Left lung (tissue), 10 donors: ENCODE data around the gene EXD3. TPM values are rescaled to one million over a fixed set of nuclear protein-coding genes. Genes with fewer than 3 reads are reported as not detected.

ENCODE experiments used
- ATAC-seq: fragments of 200-7000 bp; cut with Tn5 transposase; one replicate; pipeline ENCODE4 v1.9.1; 2020; ENCODE audit warnings: moderate library complexity
- DNase-seq, 4 donors: peaks; one replicate each; pipeline ENCODE4 v3.0.0-alpha.2; 2013 to 2020
- H3K27ac ChIP-seq, 2 donors: fragments of 200-600 bp; sonication (generic) in 1 of 2; one replicate each; pipeline versions ENCODE4 v1.5.0 to v1.8.0; 2020 to 2021
- H3K27me3 ChIP-seq, 2 donors: fragments of 200-600 bp; sonication (generic) in 1 of 2; one replicate each; pipeline versions ENCODE4 v1.5.0 to v1.8.0; 2020 to 2021
- H3K36me3 ChIP-seq, 2 donors: fragments of 200-600 bp; sonication (generic) in 1 of 2; one replicate each; pipeline versions ENCODE4 v1.5.0 to v1.8.0; 2020 to 2021
- H3K4me1 ChIP-seq, 2 donors: fragments of 200-600 bp; one replicate each; pipeline ENCODE4 v1.8.0; 2021
- H3K4me3 ChIP-seq, 2 donors: fragments of 200-600 bp; sonication (generic) in 1 of 2; one replicate each; pipeline versions ENCODE4 v1.5.0 to v1.8.0; 2020 to 2021; ENCODE audit warnings: mild to moderate bottlenecking in 1 of 2
- H3K9me3 ChIP-seq, 2 donors: fragments of 200-600 bp; sonication (generic) in 1 of 2; one replicate each; pipeline versions ENCODE4 v1.5.0 to v1.8.0; 2020 to 2021
- intact Hi-C, 2 donors: fragments of 100-400 bp; cut with DNase I; formaldehyde crosslinking; loops; one replicate each; pipeline versions ENCODE4 v1.11.2 to v1.14.2; 2022
- polyA plus RNA-seq, 6 donors: library from polyadenylated mRNA; unstranded; fragments of 120-200 nt; gene quantifications; one replicate each; pipeline ENCODE4 v1.2.1, GENCODE V29; 2013; ENCODE audit not compliant: insufficient read length in 6 of 6
- total RNA-seq, 2 donors: library from RNA; stranded (reverse); fragmentation: NEBNext Ultra II Directional; extraction: Animal tissue kit (Norgen Biotek cat#: 25700); gene quantifications; one replicate each; pipeline ENCODE4 v1.2.1, GENCODE V29; 2021
- TF ChIP-seq, protein P1 (sequence below), 2 donors: fragments of 200-600 bp; sonication (generic) in 1 of 2; IDR thresholded peaks; one replicate each; pipeline versions ENCODE4 v1.5.0 to v1.8.0; 2021; ENCODE audit warnings: antibody characterized with exemption in 2 of 2
- donor health status: DM: no; HTN: yes; CAD: no.
- donor health status: DM: no; HTN: no; CAD: no.

Gene EXD3
- total and polyA plus RNA-seq, 8 donors: 13.2 to 21.8 (median 16.6) TPM

DNA sequence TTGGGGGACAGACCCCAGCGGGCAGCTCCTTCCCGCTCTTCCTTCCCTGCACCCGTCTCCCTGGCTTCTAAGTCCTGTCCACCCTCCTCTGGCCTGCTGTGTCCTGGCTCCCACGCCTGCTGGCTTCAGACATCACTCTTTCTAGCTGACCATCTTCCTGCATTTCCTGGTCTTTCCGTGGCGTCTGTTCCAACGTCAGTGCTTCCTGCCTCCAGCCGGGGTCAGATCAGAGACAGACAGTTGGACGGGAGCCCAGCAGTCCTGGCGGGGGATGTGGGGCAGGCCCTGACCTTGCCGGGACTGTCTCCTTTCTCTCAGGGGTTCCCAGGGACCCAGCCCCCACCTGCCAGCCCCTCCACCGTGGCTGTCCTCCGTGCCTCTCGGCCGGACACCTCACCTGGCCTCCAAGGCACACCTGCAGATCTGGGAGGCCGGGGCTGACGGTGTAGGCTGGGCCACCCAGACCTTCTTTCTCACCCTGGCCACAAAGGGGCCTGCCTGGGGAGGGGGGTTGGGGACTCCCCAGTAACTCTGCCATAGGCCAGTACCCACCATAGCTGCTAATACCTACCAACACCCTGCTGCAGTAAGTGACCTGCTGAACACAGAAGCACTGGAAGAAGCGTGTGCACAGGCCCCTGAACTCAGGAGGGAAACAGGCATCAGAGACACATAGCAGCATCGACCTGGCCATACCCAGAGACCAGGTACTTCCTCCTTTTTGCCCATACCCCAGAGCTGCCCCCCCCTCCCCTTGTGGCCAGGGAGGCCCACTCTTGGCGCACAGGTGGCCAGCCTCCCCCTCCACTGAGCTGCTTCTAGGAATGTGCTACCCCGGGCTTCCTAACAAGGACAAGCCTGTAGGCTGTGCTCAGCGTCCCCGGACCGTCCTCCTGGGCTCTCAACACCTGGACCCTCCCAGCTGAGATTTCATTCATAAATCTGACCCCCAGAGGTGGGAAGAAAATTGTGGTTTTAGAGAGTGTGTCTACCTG, 126.0 kb downstream of the EXD3 start:
- H3K27me3 ChIP-seq: peaks cover 16 to 87% of the 10 kb centered on the region in 2 donors
- intact Hi-C loops: no loop called here
- no peak for ATAC-seq

DNA sequence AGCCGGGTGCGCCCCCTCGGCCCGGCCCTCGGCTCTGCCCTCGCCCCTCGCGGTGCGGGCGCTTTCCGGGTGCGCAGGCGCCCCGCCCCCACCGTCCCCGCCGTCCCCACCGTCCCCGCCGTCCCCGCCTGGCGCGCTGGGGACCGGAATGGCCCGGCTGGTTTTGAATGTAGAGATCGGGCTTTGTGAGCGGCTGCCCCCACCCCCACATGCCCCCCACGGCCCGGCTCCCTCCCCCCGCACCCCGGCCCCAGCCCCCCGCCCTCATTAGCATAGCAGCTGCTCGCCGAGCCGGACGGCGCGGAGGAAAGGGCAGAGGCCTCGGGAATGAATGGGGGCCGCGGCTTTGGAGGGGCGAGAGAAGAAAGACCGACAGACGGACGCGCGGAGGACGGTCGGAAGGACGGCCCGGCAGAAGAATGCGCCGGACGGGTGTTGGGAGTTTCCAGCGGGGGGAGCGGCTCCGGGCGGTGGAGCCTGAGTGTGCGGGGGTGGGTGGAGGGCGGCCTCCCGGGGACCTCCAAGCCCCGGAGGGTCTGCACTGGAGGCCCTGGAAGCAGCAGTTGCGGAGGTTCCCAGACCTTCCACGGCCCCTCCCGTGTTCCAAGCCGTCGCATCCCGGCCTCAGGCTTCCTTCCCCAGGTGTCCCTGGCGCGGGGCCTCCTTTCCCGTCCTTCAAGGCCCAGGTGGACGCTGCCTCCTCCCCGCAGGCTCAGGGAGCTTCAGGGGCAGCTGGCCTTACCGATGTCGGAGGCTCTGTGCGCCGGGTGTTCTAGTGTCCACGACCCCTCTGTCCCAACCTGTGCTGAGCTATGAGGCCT, 126.9 kb downstream of the EXD3 start:
- no peak for ATAC-seq
- H3K4me1 ChIP-seq: peaks cover 5 to 49% of the 10 kb centered on the region in 2 donors
- intact Hi-C loops: no loop called here
- H3K36me3 ChIP-seq: no peaks in the 10 kb centered on the region
- peaks cover 16 to 80% of the 10 kb centered on the region in 2 donors for H3K27me3 ChIP-seq
- H3K9me3 ChIP-seq: peaks cover 0 to 3% of the 10 kb centered on the region in 2 donors
- DNase-seq: no peak
- H3K27ac ChIP-seq: peak overlapping the region; percentile 77 to 85
- H3K4me3 ChIP-seq: peak overlapping the region; percentile 15 to 44
- TF ChIP-seq, protein P1, sequence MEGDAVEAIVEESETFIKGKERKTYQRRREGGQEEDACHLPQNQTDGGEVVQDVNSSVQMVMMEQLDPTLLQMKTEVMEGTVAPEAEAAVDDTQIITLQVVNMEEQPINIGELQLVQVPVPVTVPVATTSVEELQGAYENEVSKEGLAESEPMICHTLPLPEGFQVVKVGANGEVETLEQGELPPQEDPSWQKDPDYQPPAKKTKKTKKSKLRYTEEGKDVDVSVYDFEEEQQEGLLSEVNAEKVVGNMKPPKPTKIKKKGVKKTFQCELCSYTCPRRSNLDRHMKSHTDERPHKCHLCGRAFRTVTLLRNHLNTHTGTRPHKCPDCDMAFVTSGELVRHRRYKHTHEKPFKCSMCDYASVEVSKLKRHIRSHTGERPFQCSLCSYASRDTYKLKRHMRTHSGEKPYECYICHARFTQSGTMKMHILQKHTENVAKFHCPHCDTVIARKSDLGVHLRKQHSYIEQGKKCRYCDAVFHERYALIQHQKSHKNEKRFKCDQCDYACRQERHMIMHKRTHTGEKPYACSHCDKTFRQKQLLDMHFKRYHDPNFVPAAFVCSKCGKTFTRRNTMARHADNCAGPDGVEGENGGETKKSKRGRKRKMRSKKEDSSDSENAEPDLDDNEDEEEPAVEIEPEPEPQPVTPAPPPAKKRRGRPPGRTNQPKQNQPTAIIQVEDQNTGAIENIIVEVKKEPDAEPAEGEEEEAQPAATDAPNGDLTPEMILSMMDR (IDR thresholded peaks at IDR 0.05): no peak

More for the DNA sequence above, 126.0 kb downstream of the EXD3 start:
- Histone ChIP-seq H3K36me3 (no peaks in the 10 kb centered on the region), H3K4me3 (peak overlapping the region in 1 of 2 donors; percentile 44), H3K27ac (peak overlapping the region; percentile 77 to 85), H3K4me1 (peaks cover 5 to 55% of the 10 kb centered on the region in 2 donors), H3K9me3 (peaks cover 0 to 3% of the 10 kb centered on the region in 2 donors)
- DNase-seq: no peak
- TF ChIP-seq, protein P1 (IDR thresholded peaks at IDR 0.05): no peak

DNA sequence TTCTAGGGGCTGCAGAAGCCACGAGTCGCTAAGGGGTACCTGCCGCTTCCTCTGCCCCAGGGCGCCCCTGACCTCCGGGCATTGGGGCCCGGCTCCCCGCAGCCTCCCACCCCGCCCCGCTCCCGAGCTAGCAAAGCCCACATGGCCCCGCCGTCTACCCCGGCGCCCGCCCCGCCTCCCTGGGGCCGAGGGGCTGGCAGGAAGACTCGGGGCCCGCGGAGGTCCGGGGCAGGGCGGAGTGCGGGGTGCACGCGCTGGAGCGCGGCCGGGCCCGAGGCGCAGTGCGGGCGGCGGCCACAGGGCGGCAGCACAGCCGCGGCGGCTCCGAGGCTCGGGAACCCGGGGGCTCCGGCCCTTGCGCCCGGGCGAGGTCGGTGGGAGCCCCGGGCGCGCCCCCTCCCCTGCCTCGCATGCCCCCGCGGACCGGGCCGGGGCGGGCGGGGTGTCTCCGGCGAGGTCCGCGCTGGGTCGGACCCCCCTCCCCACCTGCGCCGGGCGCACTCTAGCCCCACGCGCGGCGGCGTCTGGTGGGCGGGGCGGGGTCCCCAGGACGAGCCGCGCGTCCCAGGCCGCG, 127.6 kb downstream of the EXD3 start:
- Histone ChIP-seq H3K36me3 (no peaks in the 10 kb centered on the region), H3K27me3 (peaks cover 16 to 73% of the 10 kb centered on the region in 2 donors), H3K4me1 (peaks cover 5 to 41% of the 10 kb centered on the region in 2 donors), H3K4me3 (peak overlapping the region in 1 of 2 donors; percentile 44), H3K27ac (peak overlapping the region; percentile 77 to 85), H3K9me3 (peaks cover 0 to 3% of the 10 kb centered on the region in 2 donors)
- TF ChIP-seq, protein P1 (IDR thresholded peaks at IDR 0.05): peak in 1 of 2 donors; percentile 60
- DNase-seq (no peak), ATAC-seq (peak; percentile 70)
- intact Hi-C loops: no loop called here

DNA sequence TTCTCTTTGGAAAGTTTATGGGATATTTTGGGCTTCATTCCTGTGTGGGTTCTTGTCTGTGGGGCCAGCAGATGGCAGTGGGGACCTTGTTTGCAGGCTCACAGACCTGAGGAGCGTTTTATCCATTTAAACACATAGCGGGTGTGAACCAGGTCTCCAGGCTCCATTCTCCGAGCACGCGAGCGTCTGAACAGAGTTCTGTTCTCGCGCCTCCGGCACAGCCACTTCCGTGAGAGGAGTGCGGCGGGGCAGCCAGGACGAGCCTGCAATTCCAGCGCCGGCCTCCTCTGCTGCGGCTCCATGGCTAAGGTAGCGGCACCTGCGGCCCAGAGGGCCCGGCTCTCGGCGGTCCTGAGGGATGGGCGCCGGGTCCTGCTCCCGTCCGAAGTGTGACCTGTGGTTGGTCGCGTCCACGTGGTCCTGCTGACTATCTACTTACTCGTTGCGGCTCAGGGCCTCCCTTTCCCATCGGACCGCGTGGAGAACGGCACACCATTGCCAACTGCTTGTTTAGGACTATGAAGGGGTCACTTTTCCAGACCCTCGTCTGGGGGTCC, 128.2 kb downstream of the EXD3 start:
- peaks cover 5 to 36% of the 10 kb centered on the region in 2 donors for H3K4me1 ChIP-seq
- DNase-seq (no peak), ATAC-seq (peak; percentile 11)
- H3K9me3 ChIP-seq: peaks cover 0 to 3% of the 10 kb centered on the region in 2 donors
- peaks cover 11 to 67% of the 10 kb centered on the region in 2 donors for H3K27me3 ChIP-seq
- TF ChIP-seq, protein P1 (IDR thresholded peaks at IDR 0.05): no peak
- H3K27ac ChIP-seq: peak overlapping the region; percentile 45 to 70
- H3K36me3 ChIP-seq: no peaks in the 10 kb centered on the region
- intact Hi-C loops: no loop called here
- peak overlapping the region in 1 of 2 donors; percentile 44 for H3K4me3 ChIP-seq
